T-cell (primary cell): Measurements from ENCODE around the gene DYNC1I1. TPM values are rescaled to one million over a fixed set of nuclear protein-coding genes. Genes with fewer than 3 reads are reported as not detected.

Source experiments
- ATAC-seq, 4 experiments: fragments of 200-7000 bp in 3 of 4; fragments of 150-1000 bp in 1 of 4; cut with Tn5 transposase; replicated peaks in 1 of 4; 1 replicate in 3 of 4; 2 replicates in 1 of 4; pipeline ENCODE4 v1.10.0; 2021; ENCODE audit warnings: moderate library complexity in 3 of 4, mild to moderate bottlenecking in 2 of 4, moderate number of reproducible peaks in 1 of 4
- CTCF ChIA-PET, 2 donors: fragments of 300-600 bp; sonication (Branson Sonifier 250); formaldehyde crosslinking; loops; one replicate each; lab custom pipeline; 2022; ENCODE audit warnings: antibody characterized with exemption in 2 of 2; lab: Charles Lee
- POLR2A ChIA-PET, 2 donors: fragments of 300-600 bp; sonication (Branson Sonifier 250); formaldehyde crosslinking; loops; one replicate each; lab custom pipeline; 2022; ENCODE audit warnings: antibody characterized with exemption in 2 of 2; lab: Charles Lee
- DNase-seq, 35 experiments: peaks; one replicate each; pipeline versions ENCODE4 v3.0.0 to v3.0.0-alpha.2; 2013 to 2023
- H3K27ac ChIP-seq: one replicate; pipeline ENCODE4 v1.5.1; 2013; ENCODE audit warnings: low read length
- H3K27me3 ChIP-seq, 2 experiments: replicated peaks in 1 of 2; 1 replicate in 1 of 2; 2 replicates in 1 of 2; pipeline versions ENCODE4 v1.6.1 to v1.7.0; 2013; ENCODE audit warnings: low read length in 1 of 2, mixed read lengths in 1 of 2; ENCODE audit not compliant: control insufficient read depth in 2 of 2, insufficient read depth in 2 of 2; ENCODE audit errors: extremely low read depth in 1 of 2
- H3K36me3 ChIP-seq, 2 donors: 1 replicate in 1 of 2; 2 replicates in 1 of 2; pipeline versions ENCODE4 v1.6.1 to v1.7.0; 2013; ENCODE audit warnings: low read length in 1 of 2; ENCODE audit not compliant: control insufficient read depth in 2 of 2, insufficient read depth in 1 of 2; ENCODE audit errors: extremely low read depth in 1 of 2
- H3K4me1 ChIP-seq, 2 experiments: 1 replicate in 1 of 2; 2 replicates in 1 of 2; pipeline versions ENCODE4 v1.6.1 to v1.7.0; 2013; ENCODE audit warnings: low read length in 2 of 2, mixed read lengths in 1 of 2; ENCODE audit not compliant: insufficient read depth in 2 of 2, control insufficient read depth in 1 of 2; ENCODE audit errors: extremely low read depth in 1 of 2
- H3K4me3 ChIP-seq, 2 donors: 1 replicate in 1 of 2; 2 replicates in 1 of 2; pipeline versions ENCODE4 v1.5.1 to v1.7.0; 2013; ENCODE audit warnings: mild to moderate bottlenecking in 2 of 2, low read length in 1 of 2, moderate library complexity in 1 of 2; ENCODE audit not compliant: control insufficient read depth in 1 of 2; ENCODE audit errors: extremely low read depth in 1 of 2
- H3K9me3 ChIP-seq: 2 replicates; pipeline ENCODE4 v1.7.0; 2013
- H3K27ac Mint-ChIP-seq, 2 donors: one replicate each; pipeline ENCODE4 v1.8.0; 2020 to 2021; ENCODE audit warnings: mild to moderate bottlenecking in 2 of 2, mixed read lengths in 2 of 2
- H3K27me3 Mint-ChIP-seq, 2 donors: one replicate each; pipeline ENCODE4 v1.8.0; 2021 to 2022; ENCODE audit warnings: mixed read lengths in 2 of 2
- H3K36me3 Mint-ChIP-seq: one replicate; pipeline ENCODE4 v1.8.0; 2021; ENCODE audit warnings: mixed read lengths
- H3K4me1 Mint-ChIP-seq, 3 donors: one replicate each; pipeline ENCODE4 v1.8.0; 2020 to 2022; ENCODE audit warnings: mixed read lengths in 3 of 3, mild to moderate bottlenecking in 1 of 3
- H3K4me3 Mint-ChIP-seq, 3 donors: one replicate each; pipeline ENCODE4 v1.8.0; 2020 to 2022; ENCODE audit warnings: mild to moderate bottlenecking in 3 of 3, mixed read lengths in 3 of 3, moderate library complexity in 3 of 3
- H3K9me3 Mint-ChIP-seq, 3 donors: one replicate each; pipeline ENCODE4 v1.8.0; 2020 to 2022; ENCODE audit warnings: mixed read lengths in 3 of 3
- WGBS: methylation state at CpG from one replicate; pipeline ENCODE4 v1.1.5; 2013; ENCODE audit warnings: missing lambda C conversion rate; ENCODE audit not compliant: insufficient coverage; 5-methylcytosine and 5-hydroxymethylcytosine counted together
- total RNA-seq, 35 experiments: library from RNA in 6 of 35; stranded (reverse) in 6 of 35; fragments of 120-200 nt in 1 of 35; gene quantifications; one replicate each; pipeline versions ENCODE4 v1.2.1 to v1.2.4 and lab custom pipeline; 2013 to 2026

DYNC1I1 gene
- total RNA-seq, 5 donors from 2014 or later (not counting 1 experiment from before 2014, with no cell fraction given), result 0.16 TPM; not detected in 4

DNA sequence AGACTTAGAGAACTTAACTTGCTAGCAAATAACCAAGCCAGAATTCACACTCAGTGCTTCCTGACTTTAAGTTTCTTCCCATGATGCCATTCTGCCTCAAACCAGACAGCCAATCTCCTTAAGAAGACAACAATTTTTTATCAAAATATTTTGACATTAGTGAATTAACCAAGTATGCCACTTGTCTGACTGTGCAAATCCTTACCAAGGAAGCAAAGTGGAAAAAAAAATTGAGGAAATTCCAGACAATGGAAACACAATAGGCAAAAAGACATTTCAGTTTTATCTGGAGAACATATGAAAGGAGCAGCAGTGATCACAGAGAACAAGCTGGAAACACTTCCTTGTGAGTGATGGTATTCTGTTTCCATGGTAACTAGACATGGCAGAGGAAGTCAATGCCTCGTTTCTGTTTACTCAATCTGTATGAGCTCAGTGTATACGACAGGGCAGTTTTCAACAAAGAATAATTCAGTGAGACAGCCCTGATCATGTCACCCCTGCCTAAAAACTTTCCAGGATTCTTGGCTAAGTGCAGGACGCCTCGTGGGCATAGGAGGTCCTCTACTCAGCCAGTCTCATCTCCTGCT is 114.2 kb downstream of the DYNC1I1 start:
- Histone ChIP-seq H3K4me1 (no peaks in the 10 kb centered on the region), H3K27me3 (no peaks in the 10 kb centered on the region), H3K36me3 (no peaks in the 10 kb centered on the region), H3K9me3 (no peaks in the 10 kb centered on the region), H3K4me3 (no peak overlapping the region), H3K27ac (no peak overlapping the region)
- ChIA-PET CTCF (interaction anchor here in 1 of 2 donors (0.5 to 0.6 kb wide), 2 partner anchors 321 to 1138 kb away, joined by 3 read pairs; partner anchors contain the start of gene DLX5), POLR2A (no interaction called here)
- Mint-ChIP-seq H3K4me3 (no peak overlapping the region), H3K36me3 (no peaks in the 10 kb centered on the region), H3K9me3 (no peaks in the 10 kb centered on the region), H3K27me3 (peaks cover 9% of the 10 kb centered on the region in 2 donors), H3K4me1 (no peaks in the 10 kb centered on the region), H3K27ac (no peak overlapping the region)
- ATAC-seq (no peak), DNase-seq (no peak)
- WGBS, result 33% methylated on average over 3 of the region's 4 CpGs

DNA sequence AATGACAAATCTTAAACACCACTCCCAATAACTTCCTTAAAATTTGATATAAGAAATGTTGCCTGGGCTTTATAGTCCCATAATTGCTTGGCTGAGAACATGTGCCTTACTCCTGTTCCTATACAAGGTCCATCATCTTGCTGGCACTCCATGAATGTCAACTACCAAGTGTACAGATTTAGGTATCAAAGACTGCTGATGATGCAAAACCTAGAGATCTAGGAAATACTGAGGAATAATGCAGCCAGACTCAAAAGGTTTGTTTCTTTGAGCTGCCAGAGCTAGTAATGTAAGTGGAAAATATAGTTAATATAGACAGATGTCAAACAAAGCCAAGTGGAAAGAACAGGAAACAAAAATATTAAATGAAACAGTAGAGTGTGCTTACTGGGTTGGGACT is 121.1 kb downstream of the DYNC1I1 start:
- Mint-ChIP-seq H3K9me3 (no peaks in the 10 kb centered on the region), H3K4me3 (no peak overlapping the region), H3K4me1 (no peaks in the 10 kb centered on the region), H3K27ac (no peak overlapping the region), H3K27me3 (peaks cover 2 to 5% of the 10 kb centered on the region in 2 donors), H3K36me3 (no peaks in the 10 kb centered on the region)
- H3K36me3 ChIP-seq, result no peaks in the 10 kb centered on the region
- H3K27ac ChIP-seq, result no peak overlapping the region
- ChIA-PET POLR2A (no interaction called here), CTCF (no interaction called here)
- no peak for ATAC-seq
- H3K4me3 ChIP-seq, result no peak overlapping the region
- no peaks in the 10 kb centered on the region for H3K9me3 ChIP-seq
- no peaks in the 10 kb centered on the region for H3K4me1 ChIP-seq
- no peaks in the 10 kb centered on the region for H3K27me3 ChIP-seq
- DNase-seq, result no peak

DNA sequence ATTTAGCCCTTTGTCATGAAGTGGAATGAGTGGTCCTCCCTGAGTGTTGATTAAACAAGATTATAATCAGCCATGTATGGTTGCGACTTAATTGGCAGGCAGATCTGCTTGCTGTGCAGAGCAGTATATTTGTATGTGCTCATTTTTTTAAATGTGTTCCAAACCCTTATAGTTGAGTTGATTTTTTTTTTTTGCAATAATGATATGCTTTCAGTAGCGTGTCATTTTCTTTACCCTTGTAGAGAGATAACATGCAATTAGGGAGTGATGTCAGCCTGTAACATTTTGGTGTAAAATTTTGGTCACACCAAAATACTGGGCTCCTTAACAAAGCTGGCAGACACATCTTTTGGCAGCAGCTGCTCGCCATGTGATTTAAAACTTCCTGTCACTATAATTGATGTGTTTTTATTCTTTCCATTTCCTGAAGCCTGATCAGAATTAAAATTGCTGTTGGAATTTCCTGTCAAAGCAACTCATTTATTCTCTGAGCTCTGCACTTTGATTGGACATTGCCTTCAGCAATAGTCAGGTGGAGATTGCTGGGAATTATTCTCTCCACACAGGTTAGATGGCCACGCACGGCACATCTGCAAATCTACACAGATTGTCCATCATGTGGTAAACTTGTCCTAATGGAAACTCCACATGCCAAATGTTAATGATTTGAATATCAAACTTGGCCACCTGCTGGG is 125.3 kb downstream of the DYNC1I1 start:
- no peaks in the 10 kb centered on the region for H3K4me1 Mint-ChIP-seq
- H3K27ac Mint-ChIP-seq, result no peak overlapping the region
- H3K9me3 Mint-ChIP-seq, result no peaks in the 10 kb centered on the region
- no peaks in the 10 kb centered on the region for H3K36me3 Mint-ChIP-seq
- no peaks in the 10 kb centered on the region for H3K9me3 ChIP-seq
- peaks cover 0 to 3% of the 10 kb centered on the region in 2 experiments for H3K27me3 ChIP-seq
- peaks cover 2 to 5% of the 10 kb centered on the region in 2 donors for H3K27me3 Mint-ChIP-seq
- H3K4me1 ChIP-seq, result no peaks in the 10 kb centered on the region
- DNase-seq (no peak), ATAC-seq (no peak)
- no peaks in the 10 kb centered on the region for H3K36me3 ChIP-seq
- no CpG with 5 or more reads among the region's 5 CpGs for WGBS
- H3K27ac ChIP-seq, result no peak overlapping the region
- ChIA-PET POLR2A (no interaction called here), CTCF (no interaction called here)
- H3K4me3 ChIP-seq, result no peak overlapping the region
- no peak overlapping the region for H3K4me3 Mint-ChIP-seq

DNA sequence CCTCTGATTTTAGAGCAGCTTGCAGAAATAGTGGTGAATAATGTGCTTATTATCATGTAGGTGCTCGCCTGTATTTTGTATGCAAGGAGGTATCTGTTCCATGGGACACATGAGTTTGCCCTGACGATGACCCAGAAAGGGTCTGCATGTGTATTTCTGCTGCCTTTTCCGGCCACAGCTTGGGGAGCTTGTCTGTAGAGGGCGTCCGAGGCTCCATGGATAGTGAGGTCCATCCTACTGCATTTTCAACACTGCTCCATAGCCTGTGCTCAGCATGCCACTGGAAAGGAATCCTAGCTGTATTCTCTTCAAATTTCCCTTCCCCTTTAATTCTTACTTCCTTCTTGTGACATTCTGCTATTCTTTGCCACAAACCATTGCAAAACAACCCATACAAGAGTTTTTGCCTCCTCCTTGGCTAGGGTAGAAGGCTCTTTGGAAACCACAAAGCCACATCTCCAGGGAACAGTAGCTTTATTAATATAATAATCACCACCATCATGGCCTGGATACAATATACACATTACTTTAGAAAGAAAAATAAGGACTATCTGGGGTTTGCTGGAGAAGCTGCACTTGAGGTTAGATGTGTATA is 127.7 kb downstream of the DYNC1I1 start:
- ChIA-PET POLR2A (no interaction called here), CTCF (no interaction called here)
- Histone ChIP-seq H3K36me3 (no peaks in the 10 kb centered on the region), H3K27me3 (peaks cover 0 to 3% of the 10 kb centered on the region in 2 experiments), H3K27ac (no peak overlapping the region), H3K4me1 (no peaks in the 10 kb centered on the region), H3K9me3 (no peaks in the 10 kb centered on the region), H3K4me3 (no peak overlapping the region)
- Mint-ChIP-seq H3K36me3 (no peaks in the 10 kb centered on the region), H3K9me3 (no peaks in the 10 kb centered on the region), H3K4me1 (no peaks in the 10 kb centered on the region), H3K27ac (no peak overlapping the region), H3K27me3 (peaks cover 5% of the 10 kb centered on the region in 2 donors), H3K4me3 (no peak overlapping the region)
- ATAC-seq (no peak), DNase-seq (no peak)
- WGBS, result 73% methylated on average over 4 of the region's 5 CpGs

DNA sequence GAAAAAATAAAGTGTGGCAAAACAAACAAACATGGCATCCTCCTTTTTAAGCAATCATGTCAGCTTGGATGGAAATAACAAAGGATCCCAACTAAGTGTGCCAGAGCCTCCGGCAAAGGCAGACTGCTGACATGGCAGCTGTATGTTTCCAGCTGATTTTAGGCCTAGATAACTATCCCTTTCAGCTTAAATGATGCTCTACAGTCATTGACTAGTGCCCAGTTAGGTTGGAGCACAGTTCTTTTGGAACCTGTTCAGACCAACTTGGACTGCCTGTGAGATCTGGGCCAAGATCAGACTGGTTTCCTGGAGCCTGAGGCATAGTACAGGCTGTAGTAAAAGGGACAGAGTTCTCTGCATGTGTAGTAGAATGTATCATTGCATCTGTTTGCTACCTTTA is 128.7 kb downstream of the DYNC1I1 start:
- Histone ChIP-seq H3K27ac (no peak overlapping the region), H3K27me3 (peaks cover 0 to 3% of the 10 kb centered on the region in 2 experiments), H3K36me3 (no peaks in the 10 kb centered on the region), H3K4me1 (no peaks in the 10 kb centered on the region), H3K4me3 (no peak overlapping the region), H3K9me3 (no peaks in the 10 kb centered on the region)
- peaks cover 5 to 8% of the 10 kb centered on the region in 2 donors for H3K27me3 Mint-ChIP-seq
- POLR2A ChIA-PET, result no interaction called here
- no peaks in the 10 kb centered on the region for H3K4me1 Mint-ChIP-seq
- H3K4me3 Mint-ChIP-seq, result no peak overlapping the region
- no peaks in the 10 kb centered on the region for H3K36me3 Mint-ChIP-seq
- DNase-seq, result no peak
- whole genome bisulfite sequencing, result 67% methylated on average over 1 of the region's 1 CpG
- ATAC-seq, result no peak
- H3K27ac Mint-ChIP-seq, result no peak overlapping the region
- H3K9me3 Mint-ChIP-seq, result no peaks in the 10 kb centered on the region
- CTCF ChIA-PET, result no interaction called here

DNA sequence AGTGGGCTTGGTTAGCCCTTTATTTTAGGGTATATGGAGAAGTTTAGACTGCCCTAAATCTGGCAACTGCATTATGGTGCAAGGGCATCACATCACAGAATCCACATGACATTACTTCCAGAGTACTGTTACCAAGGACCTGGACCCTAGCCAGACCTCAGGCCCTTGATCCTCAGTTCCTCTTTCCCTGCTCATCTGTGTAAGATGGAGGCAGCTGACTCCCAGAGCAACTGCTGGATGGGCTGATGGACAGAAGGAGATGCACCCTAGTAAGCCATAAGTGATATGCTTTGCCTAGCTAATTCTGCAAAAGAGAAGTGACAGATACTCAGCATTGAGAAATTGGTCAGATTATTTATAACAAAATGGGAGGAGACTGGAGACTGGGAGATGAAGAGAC is 131.7 kb downstream of the DYNC1I1 start:
- Mint-ChIP-seq H3K4me1 (no peaks in the 10 kb centered on the region), H3K27ac (no peak overlapping the region), H3K9me3 (no peaks in the 10 kb centered on the region), H3K36me3 (no peaks in the 10 kb centered on the region), H3K4me3 (no peak overlapping the region), H3K27me3 (peaks cover 10 to 15% of the 10 kb centered on the region in 2 donors)
- POLR2A ChIA-PET, result no interaction called here
- H3K4me3 ChIP-seq, result no peak overlapping the region
- H3K27me3 ChIP-seq, result peaks cover 2 to 3% of the 10 kb centered on the region in 2 experiments
- DNase-seq (no peak), ATAC-seq (no peak)
- H3K4me1 ChIP-seq, result no peaks in the 10 kb centered on the region
- H3K27ac ChIP-seq, result no peak overlapping the region
- H3K9me3 ChIP-seq, result no peaks in the 10 kb centered on the region
- no peaks in the 10 kb centered on the region for H3K36me3 ChIP-seq
- CTCF ChIA-PET, result interaction anchor here in 1 of 2 donors (0.8 to 1.1 kb wide), 2 partner anchors 9 to 15 kb away, joined by 3 to 4 read pairs; no protein-coding TSS in a partner anchor
